PFSK-1 (cell line): ENCODE measurements around the gene SELENOO.

Source experiments
- FOXP2 ChIP-seq: optimal IDR thresholded peaks from 2 replicates; pipeline ENCODE3; 2011; ENCODE audit warnings: borderline replicate concordance, control low read depth, inconsistent platforms; ENCODE audit not compliant: insufficient read depth; ENCODE audit errors: extremely low read length, extremely low read depth
- POLR2AphosphoS5 ChIP-seq: IDR thresholded peaks from 2 replicates; pipeline ENCODE4 v1.6.1; 2012; ENCODE audit warnings: low read depth, mild to moderate bottlenecking, control low read depth, low read length, moderate library complexity
- REST ChIP-seq, 2 experiments: IDR thresholded peaks; 2 replicates each; pipeline versions ENCODE4 v1.6.1 to v1.8.0; 2011 to 2012; ENCODE audit warnings: low read depth in 2 of 2, low read length in 2 of 2, control low read depth in 1 of 2, inconsistent platforms in 1 of 2, mild to moderate bottlenecking in 1 of 2, moderate library complexity in 1 of 2; ENCODE audit not compliant: insufficient read depth in 1 of 2
- SIN3A ChIP-seq: IDR thresholded peaks from 2 replicates; pipeline ENCODE4 v1.6.1; 2012; ENCODE audit warnings: mild to moderate bottlenecking, low read length, moderate library complexity, borderline replicate concordance; ENCODE audit not compliant: insufficient read depth
- TAF1 ChIP-seq: IDR thresholded peaks from 2 replicates; pipeline ENCODE4 v1.6.1; 2012; ENCODE audit warnings: low read length, control low read depth, borderline replicate concordance; ENCODE audit not compliant: insufficient read depth

- no peak for TF ChIP-seq POLR2AphosphoS5
- no peak for TF ChIP-seq REST (IDR thresholded peaks at IDR 0.05; ENCODE audit: insufficient read depth in 1 of 2, low read depth in 2 of 2, low read length in 2 of 2)
- no peak for TF ChIP-seq TAF1
- TF ChIP-seq FOXP2: no peak
- no peak for TF ChIP-seq SIN3A
These were observed 20.7 kb upstream of the SELENOO start for GRCh38 chr22:50179937-50180726.
